ENCODE measurements around the gene WARS2. TPM values are rescaled to one million over a fixed set of nuclear protein-coding genes. Genes with fewer than 3 reads are reported as not detected.

The WARS2 gene
- total RNA-seq, 1 donor from 2014 or later: 7.9 TPM

- Mint-ChIP-seq H3K27me3 (ENCODE audit: unreplicated experiment) (no peaks in the 10 kb centered on the region), H3K4me3 (ENCODE audit: unreplicated experiment) (no peak overlapping the region), H3K9me3 (ENCODE audit: unreplicated experiment) (no peaks in the 10 kb centered on the region), H3K27ac (ENCODE audit: unreplicated experiment) (no peak overlapping the region), H3K36me3 (ENCODE audit: unreplicated experiment) (no peaks in the 10 kb centered on the region), H3K4me1 (ENCODE audit: low read depth, unreplicated experiment) (no peaks in the 10 kb centered on the region)
- DNase-seq: no peak
- TF ChIP-seq, protein P1, sequence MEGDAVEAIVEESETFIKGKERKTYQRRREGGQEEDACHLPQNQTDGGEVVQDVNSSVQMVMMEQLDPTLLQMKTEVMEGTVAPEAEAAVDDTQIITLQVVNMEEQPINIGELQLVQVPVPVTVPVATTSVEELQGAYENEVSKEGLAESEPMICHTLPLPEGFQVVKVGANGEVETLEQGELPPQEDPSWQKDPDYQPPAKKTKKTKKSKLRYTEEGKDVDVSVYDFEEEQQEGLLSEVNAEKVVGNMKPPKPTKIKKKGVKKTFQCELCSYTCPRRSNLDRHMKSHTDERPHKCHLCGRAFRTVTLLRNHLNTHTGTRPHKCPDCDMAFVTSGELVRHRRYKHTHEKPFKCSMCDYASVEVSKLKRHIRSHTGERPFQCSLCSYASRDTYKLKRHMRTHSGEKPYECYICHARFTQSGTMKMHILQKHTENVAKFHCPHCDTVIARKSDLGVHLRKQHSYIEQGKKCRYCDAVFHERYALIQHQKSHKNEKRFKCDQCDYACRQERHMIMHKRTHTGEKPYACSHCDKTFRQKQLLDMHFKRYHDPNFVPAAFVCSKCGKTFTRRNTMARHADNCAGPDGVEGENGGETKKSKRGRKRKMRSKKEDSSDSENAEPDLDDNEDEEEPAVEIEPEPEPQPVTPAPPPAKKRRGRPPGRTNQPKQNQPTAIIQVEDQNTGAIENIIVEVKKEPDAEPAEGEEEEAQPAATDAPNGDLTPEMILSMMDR (IDR thresholded peaks at IDR 0.05; ENCODE audit: partially characterized antibody, unreplicated experiment): no peak
These were observed 46.7 kb downstream of the WARS2 start for GRCh38 chr1:119093721-119094120.

GRCh38 chr1:119091618-119092017 lies 48.8 kb downstream of the WARS2 start:
- no peaks in the 10 kb centered on the region for H3K27me3 Mint-ChIP-seq (ENCODE audit: unreplicated experiment)
- H3K36me3 Mint-ChIP-seq (ENCODE audit: unreplicated experiment): no peaks in the 10 kb centered on the region
- H3K9me3 Mint-ChIP-seq (ENCODE audit: unreplicated experiment): no peaks in the 10 kb centered on the region
- H3K4me3 Mint-ChIP-seq (ENCODE audit: unreplicated experiment): no peak overlapping the region
- no peak overlapping the region for H3K27ac Mint-ChIP-seq (ENCODE audit: unreplicated experiment)
- H3K4me1 Mint-ChIP-seq (ENCODE audit: low read depth, unreplicated experiment): no peaks in the 10 kb centered on the region
- no peak for DNase-seq
- TF ChIP-seq, protein P1 (IDR thresholded peaks at IDR 0.05; ENCODE audit: partially characterized antibody, unreplicated experiment): no peak

GRCh38 chr1:119090250-119090649 lies 50.2 kb downstream of the WARS2 start:
- Mint-ChIP-seq H3K36me3 (ENCODE audit: unreplicated experiment) (no peaks in the 10 kb centered on the region), H3K9me3 (ENCODE audit: unreplicated experiment) (no peaks in the 10 kb centered on the region), H3K27ac (ENCODE audit: unreplicated experiment) (no peak overlapping the region), H3K4me3 (ENCODE audit: unreplicated experiment) (no peak overlapping the region), H3K4me1 (ENCODE audit: low read depth, unreplicated experiment) (no peaks in the 10 kb centered on the region), H3K27me3 (ENCODE audit: unreplicated experiment) (no peaks in the 10 kb centered on the region)
- TF ChIP-seq, protein P1 (IDR thresholded peaks at IDR 0.05; ENCODE audit: partially characterized antibody, unreplicated experiment): no peak
- no peak for DNase-seq

GRCh38 chr1:119086830-119087229 lies 53.6 kb downstream of the WARS2 start:
- TF ChIP-seq, protein P1 (IDR thresholded peaks at IDR 0.05; ENCODE audit: partially characterized antibody, unreplicated experiment): no peak
- no peaks in the 10 kb centered on the region for H3K9me3 Mint-ChIP-seq (ENCODE audit: unreplicated experiment)
- H3K4me3 Mint-ChIP-seq (ENCODE audit: unreplicated experiment): no peak overlapping the region
- no peak for DNase-seq
- no peaks in the 10 kb centered on the region for H3K27me3 Mint-ChIP-seq (ENCODE audit: unreplicated experiment)
- no peaks in the 10 kb centered on the region for H3K4me1 Mint-ChIP-seq (ENCODE audit: low read depth, unreplicated experiment)
- H3K27ac Mint-ChIP-seq (ENCODE audit: unreplicated experiment): no peak overlapping the region
- no peaks in the 10 kb centered on the region for H3K36me3 Mint-ChIP-seq (ENCODE audit: unreplicated experiment)

- no peaks in the 10 kb centered on the region for H3K4me1 Mint-ChIP-seq (ENCODE audit: low read depth, unreplicated experiment)
- H3K4me3 Mint-ChIP-seq (ENCODE audit: unreplicated experiment): no peak overlapping the region
- TF ChIP-seq, protein P1 (IDR thresholded peaks at IDR 0.05; ENCODE audit: partially characterized antibody, unreplicated experiment): no peak
- H3K36me3 Mint-ChIP-seq (ENCODE audit: unreplicated experiment): no peaks in the 10 kb centered on the region
- no peak for DNase-seq
- H3K27ac Mint-ChIP-seq (ENCODE audit: unreplicated experiment): no peak overlapping the region
- H3K9me3 Mint-ChIP-seq (ENCODE audit: unreplicated experiment): no peaks in the 10 kb centered on the region
- peaks cover 2% of the 10 kb centered on the region for H3K27me3 Mint-ChIP-seq (ENCODE audit: unreplicated experiment)
These were observed 55.7 kb downstream of the WARS2 start for GRCh38 chr1:119084798-119085197.
